ENCODE measurements around the gene HSPA8.

HSPA8 gene

GRCh38 chr11:123086305-123086704, 24.4 kb upstream of the HSPA8 start:
- H3K27ac Mint-ChIP-seq: peak overlapping the region; percentile 35 to 79 (median 46)
- peaks cover 22% of the 10 kb centered on the region for H3K4me1 Mint-ChIP-seq
- TF ChIP-seq CTCF (IDR thresholded peaks at IDR 0.05; ENCODE audit: unreplicated experiment in 3 of 3): no peak
- H3K36me3 Mint-ChIP-seq (ENCODE audit: low read depth): peaks cover 38% of the 10 kb centered on the region
- H3K27me3 Mint-ChIP-seq (ENCODE audit: low read depth): peaks cover 4% of the 10 kb centered on the region
- H3K4me3 Mint-ChIP-seq: no peak overlapping the region
- no peaks in the 10 kb centered on the region for H3K9me3 Mint-ChIP-seq

- peaks cover 18% of the 10 kb centered on the region for H3K4me1 Mint-ChIP-seq
- H3K27ac Mint-ChIP-seq: no peak overlapping the region
- no peak overlapping the region for H3K4me3 Mint-ChIP-seq
- TF ChIP-seq CTCF (IDR thresholded peaks at IDR 0.05; ENCODE audit: unreplicated experiment in 3 of 3): no peak
- peaks cover 38% of the 10 kb centered on the region for H3K36me3 Mint-ChIP-seq (ENCODE audit: low read depth)
- H3K27me3 Mint-ChIP-seq (ENCODE audit: low read depth): no peaks in the 10 kb centered on the region
- H3K9me3 Mint-ChIP-seq: no peaks in the 10 kb centered on the region
Observed at GRCh38 chr11:123085497-123085896, 23.6 kb upstream of the HSPA8 start.

- TF ChIP-seq CTCF (IDR thresholded peaks at IDR 0.05; ENCODE audit: unreplicated experiment in 3 of 3): no peak
- Mint-ChIP-seq H3K4me1 (peaks cover 22% of the 10 kb centered on the region), H3K27ac (no peak overlapping the region), H3K27me3 (ENCODE audit: low read depth) (no peaks in the 10 kb centered on the region), H3K9me3 (no peaks in the 10 kb centered on the region), H3K4me3 (no peak overlapping the region), H3K36me3 (ENCODE audit: low read depth) (peaks cover 44% of the 10 kb centered on the region)
Observed at GRCh38 chr11:123084454-123084853, 22.5 kb upstream of the HSPA8 start.

GRCh38 chr11:123083623-123084029, 21.7 kb upstream of the HSPA8 start:
- Mint-ChIP-seq H3K4me3 (no peak overlapping the region), H3K4me1 (peaks cover 22% of the 10 kb centered on the region)
- no peak for TF ChIP-seq CTCF (IDR thresholded peaks at IDR 0.05; ENCODE audit: unreplicated experiment in 3 of 3)

GRCh38 chr11:123082977-123083376, 21.0 kb upstream of the HSPA8 start:
- H3K27me3 Mint-ChIP-seq (ENCODE audit: low read depth): no peaks in the 10 kb centered on the region
- H3K4me1 Mint-ChIP-seq: peaks cover 22% of the 10 kb centered on the region
- H3K9me3 Mint-ChIP-seq: no peaks in the 10 kb centered on the region
- peak overlapping the region in 2 of 3 experiments; percentile 34 to 51 for H3K27ac Mint-ChIP-seq
- TF ChIP-seq CTCF (IDR thresholded peaks at IDR 0.05; ENCODE audit: unreplicated experiment in 3 of 3): no peak
- H3K36me3 Mint-ChIP-seq (ENCODE audit: low read depth): peaks cover 41% of the 10 kb centered on the region
- H3K4me3 Mint-ChIP-seq: no peak overlapping the region

More at GRCh38 chr11:123083623-123084029, 21.7 kb upstream of the HSPA8 start:
- no peaks in the 10 kb centered on the region for H3K9me3 Mint-ChIP-seq
- H3K27me3 Mint-ChIP-seq (ENCODE audit: low read depth): no peaks in the 10 kb centered on the region
- peaks cover 44% of the 10 kb centered on the region for H3K36me3 Mint-ChIP-seq (ENCODE audit: low read depth)
- H3K27ac Mint-ChIP-seq: peak overlapping the region; percentile 17 to 51 (median 34)

GRCh38 chr11:123080015-123080414, 18.1 kb upstream of the HSPA8 start:
- TF ChIP-seq CTCF (IDR thresholded peaks at IDR 0.05; ENCODE audit: unreplicated experiment in 3 of 3): no peak
- Mint-ChIP-seq H3K27ac (no peak overlapping the region), H3K4me1 (peaks cover 20% of the 10 kb centered on the region), H3K4me3 (no peak overlapping the region), H3K36me3 (ENCODE audit: low read depth) (peaks cover 48% of the 10 kb centered on the region), H3K27me3 (ENCODE audit: low read depth) (no peaks in the 10 kb centered on the region), H3K9me3 (no peaks in the 10 kb centered on the region)

All from nephron (organoid).